H9 (cell line): Measurements from ENCODE around the gene C5AR1. TPM values are rescaled to one million over a fixed set of nuclear protein-coding genes. Genes with fewer than 3 reads are reported as not detected.

Experiments
- DNase-seq: peaks from one replicate; pipeline ENCODE4 v3.0.0-alpha.2; 2017
- H2AFZ ChIP-seq: one replicate; pipeline ENCODE4 v1.6.1; 2013; ENCODE audit warnings: mild to moderate bottlenecking, low read length, control low read depth, moderate library complexity
- H2AK5ac ChIP-seq: 2 replicates; pipeline ENCODE4 v1.6.1; 2013; ENCODE audit warnings: low read length, control low read depth, mixed read lengths; ENCODE audit not compliant: insufficient read length
- H2BK120ac ChIP-seq: one replicate; pipeline ENCODE4 v1.6.1; 2013; ENCODE audit warnings: low read depth, mild to moderate bottlenecking, low read length, control low read depth, inconsistent platforms; ENCODE audit not compliant: poor library complexity, severe bottlenecking
- H2BK12ac ChIP-seq: 2 replicates; pipeline ENCODE4 v1.6.1; 2013; ENCODE audit warnings: low read length, control low read depth, mixed read lengths, low read depth; ENCODE audit not compliant: insufficient read length
- H2BK15ac ChIP-seq: 2 replicates; pipeline ENCODE4 v1.6.1; 2013; ENCODE audit warnings: low read depth, low read length, control low read depth
- H2BK20ac ChIP-seq: one replicate; pipeline ENCODE4 v1.6.1; 2013; ENCODE audit warnings: low read depth, mild to moderate bottlenecking, low read length, control low read depth, inconsistent platforms; ENCODE audit not compliant: poor library complexity, severe bottlenecking
- H2BK5ac ChIP-seq: 2 replicates; pipeline ENCODE4 v1.6.1; 2013; ENCODE audit warnings: low read length, control low read depth, mixed read lengths; ENCODE audit not compliant: insufficient read length
- H3K14ac ChIP-seq: 2 replicates; pipeline ENCODE4 v1.6.1; 2013; ENCODE audit warnings: low read length, control low read depth; ENCODE audit not compliant: insufficient read depth
- H3K18ac ChIP-seq: 2 replicates; pipeline ENCODE4 v1.6.1; 2013; ENCODE audit warnings: low read depth, mild to moderate bottlenecking, mixed read lengths, low read length, control low read depth; ENCODE audit not compliant: insufficient read length
- H3K23ac ChIP-seq: 2 replicates; pipeline ENCODE4 v1.6.1; 2013; ENCODE audit warnings: low read length, control low read depth, mixed read lengths, low read depth; ENCODE audit not compliant: insufficient read length
- H3K23me2 ChIP-seq: 2 replicates; pipeline ENCODE4 v1.6.1; 2013; ENCODE audit warnings: low read depth, mild to moderate bottlenecking, mixed read lengths, low read length, control low read depth; ENCODE audit not compliant: insufficient read length, poor library complexity, severe bottlenecking
- H3K27ac ChIP-seq: 2 replicates; pipeline ENCODE4 v1.5.1; 2013; ENCODE audit warnings: low read length, control low read depth, mixed read lengths, low read depth; ENCODE audit not compliant: insufficient read length
- H3K27me3 ChIP-seq: 2 replicates; pipeline ENCODE4 v1.6.1; 2013; ENCODE audit warnings: low read length, control low read depth, inconsistent platforms; ENCODE audit not compliant: insufficient read depth
- H3K4ac ChIP-seq: 2 replicates; pipeline ENCODE4 v1.6.1; 2013; ENCODE audit warnings: low read depth, mild to moderate bottlenecking, control low read depth, inconsistent platforms, low read length, moderate library complexity
- H3K4me1 ChIP-seq: 2 replicates; pipeline ENCODE4 v1.6.1; 2013; ENCODE audit warnings: low read length, control low read depth, inconsistent platforms; ENCODE audit not compliant: insufficient read depth
- H3K4me2 ChIP-seq: 2 replicates; pipeline ENCODE4 v1.6.1; 2013; ENCODE audit warnings: low read length, control low read depth, mixed read lengths; ENCODE audit not compliant: insufficient read length, insufficient read depth
- H3K56ac ChIP-seq: 2 replicates; pipeline ENCODE4 v1.6.1; 2013; ENCODE audit warnings: low read depth, mild to moderate bottlenecking, mixed read lengths, low read length, control low read depth; ENCODE audit not compliant: insufficient read length
- H3K79me1 ChIP-seq: 2 replicates; pipeline ENCODE4 v1.6.1; 2013; ENCODE audit warnings: low read depth, mild to moderate bottlenecking, moderate library complexity, low read length, control low read depth, inconsistent platforms; ENCODE audit not compliant: insufficient read depth, poor library complexity, severe bottlenecking
- H3K79me2 ChIP-seq: 2 replicates; pipeline ENCODE4 v1.6.1; 2013; ENCODE audit warnings: low read length, control low read depth, inconsistent platforms; ENCODE audit not compliant: insufficient read depth
- H3K9ac ChIP-seq: 2 replicates; pipeline ENCODE4 v1.6.1; 2013; ENCODE audit warnings: low read length, control low read depth, mixed read lengths; ENCODE audit not compliant: insufficient read length; ENCODE audit errors: extremely low read depth
- H3K9me3 ChIP-seq: one replicate; pipeline ENCODE4 v1.6.1; 2013; ENCODE audit warnings: low read depth, low read length, inconsistent platforms; ENCODE audit not compliant: control insufficient read depth
- H3T11ph ChIP-seq: one replicate; pipeline ENCODE4 v1.6.1; 2013; ENCODE audit warnings: mild to moderate bottlenecking, low read length, control low read depth, inconsistent platforms
- H4K20me1 ChIP-seq: one replicate; pipeline ENCODE4 v1.6.1; 2013; ENCODE audit not compliant: control insufficient read depth, insufficient read length, insufficient read depth
- H4K5ac ChIP-seq: 2 replicates; pipeline ENCODE4 v1.6.1; 2013; ENCODE audit warnings: low read depth, mild to moderate bottlenecking, mixed read lengths, low read length, control low read depth; ENCODE audit not compliant: insufficient read length
- H4K8ac ChIP-seq: replicated peaks from 2 replicates; pipeline ENCODE4 v1.6.1; 2013; ENCODE audit warnings: low read length, control low read depth, mixed read lengths, low read depth; ENCODE audit not compliant: insufficient read length
- H4K91ac ChIP-seq: 2 replicates; pipeline ENCODE4 v1.6.1; 2013; ENCODE audit warnings: low read depth, mild to moderate bottlenecking, moderate library complexity, mixed read lengths, low read length, control low read depth; ENCODE audit not compliant: insufficient read length
- H3K27ac Mint-ChIP-seq, 3 experiments: 2 replicates in 2 of 3; 3 replicates in 1 of 3; pipeline ENCODE4 v1.8.0; 2020 to 2021; ENCODE audit warnings: mixed read lengths in 3 of 3, mild to moderate bottlenecking in 1 of 3, moderate library complexity in 1 of 3
- H3K27me3 Mint-ChIP-seq: 2 replicates; pipeline ENCODE4 v1.8.0; 2021; ENCODE audit warnings: low read depth, mild to moderate bottlenecking, moderate library complexity, mixed read lengths
- H3K36me3 Mint-ChIP-seq, 3 experiments: 2 replicates in 2 of 3; 3 replicates in 1 of 3; pipeline ENCODE4 v1.8.0; 2020 to 2021; ENCODE audit warnings: low read depth in 3 of 3, mixed read lengths in 3 of 3; ENCODE audit not compliant: insufficient read depth in 1 of 3
- H3K4me1 Mint-ChIP-seq, 2 experiments: 2 replicates each; pipeline ENCODE4 v1.8.0; 2020; ENCODE audit warnings: mixed read lengths in 2 of 2
- H3K4me3 Mint-ChIP-seq, 2 experiments: 2 replicates in 1 of 2; 3 replicates in 1 of 2; pipeline ENCODE4 v1.8.0; 2020 to 2021; ENCODE audit warnings: mild to moderate bottlenecking in 2 of 2, mixed read lengths in 2 of 2, moderate library complexity in 1 of 2
- H3K9me3 Mint-ChIP-seq, 2 experiments: 2 replicates in 1 of 2; 3 replicates in 1 of 2; pipeline ENCODE4 v1.8.0; 2020; ENCODE audit warnings: mild to moderate bottlenecking in 2 of 2, mixed read lengths in 2 of 2, moderate library complexity in 1 of 2
- CTCF ChIP-seq: fragments of 200-600 bp; sonication (generic); conservative IDR thresholded peaks from 3 replicates; pipeline ENCODE4 v1.8.0; 2021; ENCODE audit warnings: antibody characterized with exemption, mild to moderate bottlenecking
- WGBS: extraction: QIAGEN DNeasy Blood & Tissue Kit; methylation state at CpG from one replicate; pipeline ENCODE4 v1.1.7; 2013; ENCODE audit warnings: missing lambda C conversion rate, low lambda C conversion rate, mixed read lengths; ENCODE audit not compliant: insufficient read length; ENCODE audit errors: extremely low coverage; 5-methylcytosine and 5-hydroxymethylcytosine counted together
- total RNA-seq: library from RNA; stranded (reverse); gene quantifications from 2 replicates; pipeline ENCODE4 v1.2.1, GENCODE V29; 2021

Gene C5AR1
- total RNA-seq, 1 experiment from 2014 or later = 1.8 TPM

GRCh38 chr19:47310323-47310722 lies 662 bp downstream of the C5AR1 start:
- TF ChIP-seq CTCF = no peak
- Histone ChIP-seq H4K8ac (no peak overlapping the region), H3K9me3 (no peaks in the 10 kb centered on the region), H3K23ac (no peak overlapping the region), H3K18ac (no peak overlapping the region), H3K4me1 (no peaks in the 10 kb centered on the region), H2BK20ac (no peak overlapping the region), H3K4me2 (no peak overlapping the region), H4K5ac (no peak overlapping the region), H2AFZ (no peak overlapping the region), H3K27ac (no peak overlapping the region), H3K79me1 (no peaks in the 10 kb centered on the region), H2AK5ac (no peak overlapping the region), H3K4ac (no peak overlapping the region), H4K91ac (no peak overlapping the region), H3K23me2 (no peaks in the 10 kb centered on the region), H2BK120ac (no peak overlapping the region), H3K56ac (no peak overlapping the region), H3K9ac (no peak overlapping the region), H3T11ph (no peak overlapping the region), H3K79me2 (no peaks in the 10 kb centered on the region), H2BK5ac (no peak overlapping the region), H4K20me1 (no peaks in the 10 kb centered on the region), H2BK12ac (no peak overlapping the region), H3K27me3 (no peaks in the 10 kb centered on the region), H2BK15ac (no peak overlapping the region), H3K14ac (no peak overlapping the region)
- H3K4me1 Mint-ChIP-seq = peaks cover 6 to 10% of the 10 kb centered on the region in 2 experiments
- H3K4me3 Mint-ChIP-seq = no peak overlapping the region
- H3K27ac Mint-ChIP-seq = no peak overlapping the region
- H3K27me3 Mint-ChIP-seq = peaks cover 23% of the 10 kb centered on the region
- DNase-seq = no peak
- no CpG with 5 or more reads among the region's 2 CpGs for WGBS
- H3K9me3 Mint-ChIP-seq = peaks cover 0 to 2% of the 10 kb centered on the region in 2 experiments; a peak in 2 of 5 replicates
- H3K36me3 Mint-ChIP-seq = no peaks in the 10 kb centered on the region
